ENCODE data around the gene RGN. TPM values are rescaled to one million over a fixed set of nuclear protein-coding genes. Genes with fewer than 3 reads are reported as not detected.

Gene RGN
- total and polyA plus RNA-seq, 8 donors: 4.1 to 17.1 (median 15.0) TPM

DNA sequence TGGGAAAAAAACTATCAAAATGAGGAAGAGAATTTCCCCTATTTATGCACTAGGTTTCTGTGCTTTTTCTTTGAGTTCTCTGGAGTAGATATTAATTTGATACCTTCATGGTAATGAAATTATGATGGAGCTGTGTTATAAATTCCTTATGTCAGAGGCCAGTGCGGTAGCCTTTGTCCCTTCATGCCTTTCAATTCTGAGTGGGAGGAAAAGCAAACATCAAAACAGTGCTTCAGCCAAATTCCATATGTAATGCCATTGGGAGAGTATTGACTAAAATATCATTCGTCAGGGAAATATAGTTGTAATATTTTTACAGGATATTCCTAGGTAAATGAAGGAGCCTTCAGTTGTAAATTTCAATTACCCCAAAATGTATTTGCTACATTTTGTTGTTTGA is 17.5 kb upstream of the RGN start:
- ATAC-seq (no peak), DNase-seq (no peak)
- intact Hi-C loops (cut with DNase I): no loop called here
- no peaks in the 10 kb centered on the region for H3K9me3 ChIP-seq
- no peaks in the 10 kb centered on the region for H3K4me1 ChIP-seq
- no peak overlapping the region for H3K27ac ChIP-seq
- no peak overlapping the region for H3K4me3 ChIP-seq
- no peaks in the 10 kb centered on the region for H3K36me3 ChIP-seq
- TF ChIP-seq, protein P1, sequence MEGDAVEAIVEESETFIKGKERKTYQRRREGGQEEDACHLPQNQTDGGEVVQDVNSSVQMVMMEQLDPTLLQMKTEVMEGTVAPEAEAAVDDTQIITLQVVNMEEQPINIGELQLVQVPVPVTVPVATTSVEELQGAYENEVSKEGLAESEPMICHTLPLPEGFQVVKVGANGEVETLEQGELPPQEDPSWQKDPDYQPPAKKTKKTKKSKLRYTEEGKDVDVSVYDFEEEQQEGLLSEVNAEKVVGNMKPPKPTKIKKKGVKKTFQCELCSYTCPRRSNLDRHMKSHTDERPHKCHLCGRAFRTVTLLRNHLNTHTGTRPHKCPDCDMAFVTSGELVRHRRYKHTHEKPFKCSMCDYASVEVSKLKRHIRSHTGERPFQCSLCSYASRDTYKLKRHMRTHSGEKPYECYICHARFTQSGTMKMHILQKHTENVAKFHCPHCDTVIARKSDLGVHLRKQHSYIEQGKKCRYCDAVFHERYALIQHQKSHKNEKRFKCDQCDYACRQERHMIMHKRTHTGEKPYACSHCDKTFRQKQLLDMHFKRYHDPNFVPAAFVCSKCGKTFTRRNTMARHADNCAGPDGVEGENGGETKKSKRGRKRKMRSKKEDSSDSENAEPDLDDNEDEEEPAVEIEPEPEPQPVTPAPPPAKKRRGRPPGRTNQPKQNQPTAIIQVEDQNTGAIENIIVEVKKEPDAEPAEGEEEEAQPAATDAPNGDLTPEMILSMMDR (IDR thresholded peaks at IDR 0.05): no peak
- peaks cover 0 to 4% of the 10 kb centered on the region in 2 donors for H3K27me3 ChIP-seq

DNA sequence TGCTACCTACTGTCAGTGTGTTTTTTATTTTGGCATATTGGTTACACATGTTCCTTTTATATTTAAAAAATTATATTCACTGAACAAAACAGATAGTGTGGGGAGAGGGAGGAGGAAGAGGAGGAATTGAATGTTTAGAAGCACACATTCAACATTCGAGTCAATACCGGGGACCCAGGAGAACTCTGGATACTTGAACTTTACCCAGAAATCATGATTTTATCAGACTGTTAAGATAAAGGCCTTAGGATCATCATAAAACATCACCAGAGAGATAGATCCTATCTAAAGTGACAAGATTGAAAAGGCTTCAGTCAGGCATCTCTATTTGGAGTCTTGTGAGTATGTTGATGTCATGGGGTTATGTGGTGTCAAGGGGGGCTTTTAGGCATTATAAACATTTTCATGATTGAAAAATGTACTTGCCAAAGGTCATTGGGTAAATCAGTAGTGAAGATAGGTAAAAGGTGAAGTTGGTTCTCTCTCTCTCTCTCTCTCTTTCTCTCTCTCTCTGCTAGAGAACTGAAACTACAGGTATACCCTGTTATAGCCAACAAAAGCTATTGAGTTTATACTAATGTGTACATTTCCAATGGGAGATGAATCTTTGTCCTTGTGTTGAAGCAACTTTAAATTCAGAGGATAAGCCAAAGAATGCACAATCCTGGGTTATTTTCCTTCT is 16.9 kb upstream of the RGN start:
- ATAC-seq: no peak
- Histone ChIP-seq H3K27me3 (peaks cover 0 to 4% of the 10 kb centered on the region in 2 donors), H3K9me3 (no peaks in the 10 kb centered on the region)

DNA sequence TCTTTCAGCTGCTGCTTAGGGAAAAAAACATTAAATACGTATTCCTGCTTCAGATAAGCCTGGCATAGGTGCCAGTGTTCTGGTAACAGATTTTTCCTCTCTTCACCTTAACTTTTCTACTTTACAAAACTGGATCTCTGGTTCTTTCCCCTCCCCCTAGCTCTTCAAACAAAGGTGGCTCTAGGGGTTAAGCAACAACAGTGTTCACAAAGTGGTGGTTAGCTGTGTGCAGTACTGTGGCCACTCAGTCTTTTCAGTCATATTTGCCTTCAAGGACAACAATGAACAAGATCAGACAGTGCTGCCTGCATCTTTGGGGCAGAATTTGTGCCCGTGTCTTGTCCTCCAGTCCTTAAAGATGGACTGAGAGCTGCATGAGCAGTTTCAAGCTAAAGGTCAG is 15.1 kb upstream of the RGN start:
- Histone ChIP-seq H3K4me1 (no peaks in the 10 kb centered on the region), H3K36me3 (no peaks in the 10 kb centered on the region), H3K27me3 (peaks cover 0 to 4% of the 10 kb centered on the region in 2 donors), H3K4me3 (no peak overlapping the region), H3K27ac (no peak overlapping the region), H3K9me3 (no peaks in the 10 kb centered on the region)
- no peak for DNase-seq
- ATAC-seq: no peak
- TF ChIP-seq, protein P1 (IDR thresholded peaks at IDR 0.05): no peak
- intact Hi-C loops (cut with DNase I): no loop called here

More for the DNA sequence above, 16.9 kb upstream of the RGN start:
- Histone ChIP-seq H3K36me3 (no peaks in the 10 kb centered on the region), H3K4me1 (no peaks in the 10 kb centered on the region), H3K27ac (no peak overlapping the region), H3K4me3 (no peak overlapping the region)
- TF ChIP-seq, protein P1 (IDR thresholded peaks at IDR 0.05): no peak
- intact Hi-C loops (cut with DNase I): no loop called here
- DNase-seq: no peak

DNA sequence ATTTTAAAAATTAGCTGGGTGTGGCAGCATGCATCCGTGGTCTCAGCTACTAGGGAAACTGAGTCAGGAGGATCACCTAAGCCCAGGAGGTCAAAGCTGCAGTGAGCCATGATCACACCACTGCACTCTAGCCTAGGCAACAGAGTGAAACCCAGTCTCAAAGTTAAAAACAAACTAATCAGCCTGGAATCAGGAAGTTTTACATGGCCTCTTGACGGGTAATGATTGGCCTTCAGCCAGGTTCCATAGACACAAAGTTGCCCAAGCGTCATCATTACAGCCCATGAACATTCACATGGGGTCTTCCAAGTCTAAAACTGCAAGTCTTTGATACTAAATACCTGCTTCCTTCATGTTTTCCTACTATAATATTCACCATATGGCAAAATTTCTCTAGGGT is 10.0 kb upstream of the RGN start:
- Histone ChIP-seq H3K9me3 (no peaks in the 10 kb centered on the region), H3K4me1 (no peaks in the 10 kb centered on the region), H3K36me3 (no peaks in the 10 kb centered on the region), H3K27me3 (no peaks in the 10 kb centered on the region), H3K27ac (no peak overlapping the region), H3K4me3 (no peak overlapping the region)
- TF ChIP-seq, protein P1 (IDR thresholded peaks at IDR 0.05): no peak
- intact Hi-C loops (cut with DNase I): no loop called here
- DNase-seq (no peak), ATAC-seq (no peak)

DNA sequence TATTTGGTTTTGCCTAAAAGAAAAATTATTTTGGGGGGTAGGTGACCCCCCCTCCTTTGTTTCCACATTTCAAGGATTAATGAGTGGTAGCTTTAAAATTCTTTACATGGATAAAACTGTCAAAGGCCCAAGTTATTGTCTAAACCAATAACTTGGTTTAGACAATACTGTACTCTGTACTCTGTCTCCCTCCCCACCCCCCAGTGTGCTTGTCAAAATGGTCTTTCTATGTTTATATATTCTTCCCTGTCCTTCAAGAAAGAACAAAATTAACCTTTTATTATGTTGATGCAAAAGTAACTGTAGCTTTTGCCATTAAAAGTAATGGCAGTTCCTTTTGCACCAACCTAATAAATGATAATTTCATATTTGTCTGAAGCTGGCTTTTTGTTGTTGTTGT is 9.5 kb upstream of the RGN start:
- intact Hi-C loops (cut with DNase I): no loop called here

More for the DNA sequence above, 9.5 kb upstream of the RGN start:
- TF ChIP-seq, protein P1 (IDR thresholded peaks at IDR 0.05): no peak
- Histone ChIP-seq H3K4me3 (no peak overlapping the region), H3K9me3 (no peaks in the 10 kb centered on the region), H3K27ac (no peak overlapping the region), H3K27me3 (no peaks in the 10 kb centered on the region), H3K36me3 (no peaks in the 10 kb centered on the region), H3K4me1 (no peaks in the 10 kb centered on the region)
- DNase-seq: no peak
- no peak for ATAC-seq
